ENCODE data around the gene OVCH2.

OVCH2 gene

DNA sequence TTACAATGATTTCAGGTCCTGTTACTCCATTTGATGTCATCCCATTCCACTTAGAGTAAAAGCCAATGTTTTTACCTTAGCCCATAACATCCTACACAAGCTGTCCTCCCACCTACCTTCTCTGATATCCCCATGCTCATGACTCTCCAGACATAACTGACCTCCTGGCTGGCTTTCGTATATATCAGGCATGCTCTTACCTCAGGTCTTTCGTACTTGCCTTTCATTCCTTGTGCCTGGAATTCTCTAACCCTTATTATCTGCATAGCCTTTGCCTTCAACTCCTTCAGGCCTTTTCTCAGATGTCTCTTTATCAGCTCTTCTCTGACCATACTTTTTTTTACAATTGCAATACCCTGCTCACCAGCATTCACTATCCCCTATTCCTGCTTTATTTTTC lies 22.7 kb downstream of the OVCH2 start:
- no peak overlapping the region for H3K4me3 ChIP-seq (ENCODE audit: low read depth, low read length)
- TF ChIP-seq, protein P1, sequence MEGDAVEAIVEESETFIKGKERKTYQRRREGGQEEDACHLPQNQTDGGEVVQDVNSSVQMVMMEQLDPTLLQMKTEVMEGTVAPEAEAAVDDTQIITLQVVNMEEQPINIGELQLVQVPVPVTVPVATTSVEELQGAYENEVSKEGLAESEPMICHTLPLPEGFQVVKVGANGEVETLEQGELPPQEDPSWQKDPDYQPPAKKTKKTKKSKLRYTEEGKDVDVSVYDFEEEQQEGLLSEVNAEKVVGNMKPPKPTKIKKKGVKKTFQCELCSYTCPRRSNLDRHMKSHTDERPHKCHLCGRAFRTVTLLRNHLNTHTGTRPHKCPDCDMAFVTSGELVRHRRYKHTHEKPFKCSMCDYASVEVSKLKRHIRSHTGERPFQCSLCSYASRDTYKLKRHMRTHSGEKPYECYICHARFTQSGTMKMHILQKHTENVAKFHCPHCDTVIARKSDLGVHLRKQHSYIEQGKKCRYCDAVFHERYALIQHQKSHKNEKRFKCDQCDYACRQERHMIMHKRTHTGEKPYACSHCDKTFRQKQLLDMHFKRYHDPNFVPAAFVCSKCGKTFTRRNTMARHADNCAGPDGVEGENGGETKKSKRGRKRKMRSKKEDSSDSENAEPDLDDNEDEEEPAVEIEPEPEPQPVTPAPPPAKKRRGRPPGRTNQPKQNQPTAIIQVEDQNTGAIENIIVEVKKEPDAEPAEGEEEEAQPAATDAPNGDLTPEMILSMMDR (IDR thresholded peaks at IDR 0.05; ENCODE audit: low read depth, low read length, missing control alignments): no peak
- DNase-seq (ENCODE audit: low read depth): no peak

DNA sequence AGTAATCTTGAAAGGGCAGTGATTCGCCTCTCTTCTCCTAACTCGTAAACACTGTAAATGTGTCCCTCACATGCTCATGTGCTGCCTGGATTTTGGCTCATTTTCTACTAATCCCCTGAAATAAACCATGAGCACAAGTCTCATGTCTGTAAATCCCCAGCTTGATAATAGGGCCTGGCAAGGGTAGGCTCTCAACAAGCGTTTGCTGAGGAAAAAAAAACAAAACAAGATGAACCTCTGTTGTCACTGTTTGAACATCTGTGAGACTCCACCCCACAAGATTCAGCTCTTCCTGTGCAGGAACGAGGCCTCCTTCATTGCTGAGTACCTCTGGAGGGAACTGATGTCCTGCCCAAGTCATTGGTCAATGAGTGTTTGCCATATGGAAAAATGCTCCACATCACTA lies 28.5 kb downstream of the OVCH2 start:
- TF ChIP-seq, protein P1 (IDR thresholded peaks at IDR 0.05; ENCODE audit: low read depth, low read length, missing control alignments): no peak
- no peak for DNase-seq (ENCODE audit: low read depth)

DNA sequence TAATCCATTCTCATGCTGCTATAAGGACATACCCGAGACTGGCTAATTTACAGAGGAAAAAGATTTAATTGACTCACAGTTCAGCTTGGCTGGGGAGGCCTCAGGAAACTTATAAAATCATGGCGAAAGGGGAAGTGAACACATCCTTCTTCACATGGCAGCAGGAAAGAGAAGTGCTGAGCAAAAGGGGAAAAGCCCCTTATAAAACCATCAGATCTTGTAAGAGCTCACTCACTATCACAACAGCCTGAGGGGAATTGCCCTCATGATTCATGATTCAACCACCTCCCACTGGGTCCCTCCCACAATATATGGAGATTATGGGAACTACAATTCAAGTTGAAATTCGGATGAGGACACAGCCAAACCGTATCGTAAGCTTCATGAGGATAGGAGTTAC lies 29.2 kb downstream of the OVCH2 start:
- no peak for DNase-seq (ENCODE audit: low read depth)
- H3K4me3 ChIP-seq (ENCODE audit: low read depth, low read length): no peak overlapping the region
- TF ChIP-seq, protein P1 (IDR thresholded peaks at IDR 0.05; ENCODE audit: low read depth, low read length, missing control alignments): no peak

More for the DNA sequence above, 28.5 kb downstream of the OVCH2 start:
- no peak overlapping the region for H3K4me3 ChIP-seq (ENCODE audit: low read depth, low read length)

DNA sequence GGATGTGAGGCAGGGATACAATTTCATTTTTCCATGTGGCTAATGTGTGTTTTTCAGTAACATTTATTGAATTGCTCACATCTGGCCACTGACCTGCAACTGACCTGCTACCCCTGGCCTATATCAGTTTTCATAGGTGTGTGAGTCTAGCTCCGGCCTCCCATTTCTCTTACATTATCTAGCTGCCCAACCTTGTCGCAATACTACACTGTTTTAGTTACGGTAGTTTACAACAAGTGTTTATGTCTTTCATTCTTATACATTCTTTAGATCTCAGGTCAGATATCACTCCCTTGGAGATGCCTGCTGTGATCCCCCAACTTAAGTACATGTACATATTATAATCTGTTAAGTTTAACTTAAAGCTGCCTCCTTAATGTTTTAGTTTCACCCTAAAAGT lies 30.6 kb downstream of the OVCH2 start:
- no peak overlapping the region for H3K4me3 ChIP-seq (ENCODE audit: low read depth, low read length)
- TF ChIP-seq, protein P1 (IDR thresholded peaks at IDR 0.05; ENCODE audit: low read depth, low read length, missing control alignments): no peak
- DNase-seq (ENCODE audit: low read depth): no peak

DNA sequence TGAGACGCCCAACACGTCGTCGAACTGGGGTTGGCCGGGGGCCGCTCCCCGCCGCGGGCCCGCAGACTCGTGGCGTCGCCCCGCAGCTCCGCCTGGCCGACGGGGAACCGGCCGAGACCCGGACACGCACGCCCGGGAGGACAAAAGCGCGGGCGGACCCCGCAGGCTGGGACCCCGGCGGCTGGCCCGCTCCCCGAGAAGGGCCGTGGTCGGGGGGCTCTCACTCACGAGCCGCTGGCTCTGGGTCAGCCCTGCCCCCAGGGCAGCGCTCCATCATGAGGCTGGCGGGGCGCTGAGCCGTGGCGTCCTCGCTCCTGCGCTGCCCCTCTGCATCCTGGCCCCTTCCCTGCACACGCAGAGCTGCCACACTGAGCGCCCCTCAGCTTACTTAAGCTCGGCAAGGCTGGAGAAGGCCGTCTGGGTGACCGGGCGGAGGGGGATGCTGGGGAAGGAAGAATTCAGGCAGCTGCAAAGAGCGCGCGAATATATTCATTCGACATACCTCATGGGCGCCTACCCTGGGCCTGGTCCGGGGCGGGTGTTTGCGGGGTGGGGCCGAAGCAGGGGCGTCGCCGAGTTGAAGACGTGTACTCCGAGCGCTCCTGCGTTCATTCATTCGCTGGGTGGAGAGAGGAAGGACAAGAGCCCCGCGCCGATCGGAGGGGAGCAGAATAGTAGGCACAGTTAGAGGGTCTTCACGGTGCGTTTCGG lies 32.4 kb downstream of the OVCH2 start:
- peak overlapping the region; percentile 61 for H3K4me3 ChIP-seq (ENCODE audit: low read depth, low read length)
- DNase-seq (ENCODE audit: low read depth): no peak
- TF ChIP-seq, protein P1 (IDR thresholded peaks at IDR 0.05; ENCODE audit: low read depth, low read length, missing control alignments): no peak

DNA sequence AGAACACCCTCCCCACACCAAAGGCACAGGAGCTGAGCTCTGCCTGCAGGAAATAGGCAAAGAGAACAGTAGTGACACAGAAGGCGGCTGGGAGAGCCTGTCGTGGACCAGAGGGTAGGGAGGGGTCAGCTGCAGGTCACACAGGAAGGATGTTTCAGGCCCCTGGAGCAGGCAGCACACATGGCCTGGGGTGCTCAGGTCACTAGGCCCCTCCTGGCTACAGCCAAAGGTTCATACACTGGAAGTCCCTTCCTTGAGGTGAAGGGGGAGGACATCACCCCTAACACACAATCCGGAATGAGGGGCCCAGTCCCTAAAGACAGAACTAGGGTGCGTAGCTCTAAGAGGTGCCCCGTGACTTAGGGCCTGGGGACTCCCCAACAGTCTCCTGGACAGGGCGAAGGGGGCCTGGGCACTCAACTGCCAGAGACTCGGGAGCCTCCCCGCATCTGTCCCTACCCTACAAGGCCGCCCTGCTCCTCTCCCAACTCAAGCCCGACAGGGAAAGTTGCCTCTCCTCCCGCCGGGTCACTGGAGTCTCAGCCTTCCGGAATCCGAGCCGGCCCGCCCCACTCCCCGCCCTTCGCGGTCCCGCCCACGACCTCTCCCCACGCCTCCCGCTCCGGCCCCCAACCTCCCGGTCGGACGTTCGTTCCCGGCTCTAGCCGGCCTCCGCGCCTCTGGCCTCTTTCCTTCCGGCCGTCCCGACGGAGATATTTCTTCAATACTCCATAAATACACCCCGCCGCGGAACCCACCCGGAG lies 33.1 kb downstream of the OVCH2 start, which contains the start of gene CYB5R2:
TSS of gene CYB5R2 (minus strand) at position 541 of the 764 bp plus-strand sequence. CDS start 675 bp downstream, outside the sequence.
- TF ChIP-seq, protein P1 (IDR thresholded peaks at IDR 0.05; ENCODE audit: low read depth, low read length, missing control alignments): no peak
- peak within 1 kb of the TSS; percentile 61 for H3K4me3 ChIP-seq (ENCODE audit: low read depth, low read length)
- DNase-seq (ENCODE audit: low read depth): no peak
